HG03135 (cell line): ENCODE data around the gene EIF1.
"Not testable (repeated sequence)": the region's sequence is repeated elsewhere in the genome, so short reads cannot be mapped to it uniquely, and the experiment has no call there.

Source experiments
- ATAC-seq: cut with Tn5 transposase; IDR thresholded peaks from one replicate; pipeline ENCODE4 v1.9.1; 2021; ENCODE audit warnings: mild to moderate bottlenecking, moderate library complexity; ENCODE audit not compliant: unreplicated experiment

Gene EIF1

GRCh38 chr17:41697122-41697962, 8.7 kb downstream of the EIF1 start:
- ATAC-seq = no peak

- not testable (repeated sequence) for ATAC-seq
These were observed 12.2 kb downstream of the EIF1 start for GRCh38 chr17:41700843-41701242.

DNA sequence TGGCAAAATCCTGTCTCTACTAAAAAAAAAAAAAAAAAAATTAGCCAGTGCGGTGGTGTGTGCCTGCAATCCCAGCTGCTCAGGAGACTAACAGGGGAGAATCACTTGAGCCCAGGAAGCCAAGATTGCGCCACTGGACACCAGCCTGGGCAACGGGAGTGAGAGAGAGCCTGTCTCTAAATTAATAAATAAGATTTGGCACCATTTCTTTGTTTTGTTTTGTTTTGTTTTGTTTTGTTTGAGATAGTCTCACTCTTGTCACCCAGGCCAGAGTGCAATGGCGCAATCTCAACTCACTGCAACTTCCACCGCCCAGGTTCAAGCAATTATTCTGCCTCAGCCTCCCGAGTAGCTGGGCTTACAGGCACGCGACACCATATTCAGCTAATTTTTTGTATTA, 14.0 kb downstream of the EIF1 start:
- ATAC-seq = no peak

DNA sequence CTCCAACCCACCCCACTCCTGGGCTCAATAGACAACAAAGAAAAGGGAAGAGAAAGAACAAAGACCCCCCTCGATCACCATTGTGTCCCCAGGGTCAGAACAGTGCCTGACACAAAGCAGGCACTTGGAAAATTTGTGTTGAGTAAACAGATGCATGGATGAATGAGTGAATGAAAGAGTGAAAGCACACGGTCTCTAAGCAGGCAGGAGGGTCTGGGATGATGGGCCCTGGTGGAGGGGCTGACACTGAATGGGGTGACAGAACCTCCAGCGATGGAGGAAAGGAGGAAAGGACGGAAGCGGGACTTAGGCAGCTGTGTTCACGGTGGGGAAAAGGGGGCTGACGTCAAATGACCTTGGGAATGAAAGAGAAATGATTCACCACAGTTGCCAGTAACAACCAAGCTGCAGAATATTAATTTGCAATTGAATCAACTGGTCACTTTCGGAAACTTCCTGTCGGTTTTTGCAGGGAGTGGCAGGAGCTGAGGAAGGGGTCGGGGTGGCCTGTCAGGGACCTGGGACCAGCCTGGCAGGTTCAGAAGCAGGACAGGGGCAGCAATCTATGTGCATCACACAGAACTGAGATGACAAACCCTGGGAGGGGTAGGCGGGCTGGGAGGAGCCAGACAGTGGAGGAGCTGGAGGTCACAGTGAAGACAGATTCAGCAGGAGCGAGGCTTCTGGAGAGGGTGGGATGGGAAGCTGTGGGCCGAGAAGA, 16.7 kb downstream of the EIF1 start:
- ATAC-seq = no peak

DNA sequence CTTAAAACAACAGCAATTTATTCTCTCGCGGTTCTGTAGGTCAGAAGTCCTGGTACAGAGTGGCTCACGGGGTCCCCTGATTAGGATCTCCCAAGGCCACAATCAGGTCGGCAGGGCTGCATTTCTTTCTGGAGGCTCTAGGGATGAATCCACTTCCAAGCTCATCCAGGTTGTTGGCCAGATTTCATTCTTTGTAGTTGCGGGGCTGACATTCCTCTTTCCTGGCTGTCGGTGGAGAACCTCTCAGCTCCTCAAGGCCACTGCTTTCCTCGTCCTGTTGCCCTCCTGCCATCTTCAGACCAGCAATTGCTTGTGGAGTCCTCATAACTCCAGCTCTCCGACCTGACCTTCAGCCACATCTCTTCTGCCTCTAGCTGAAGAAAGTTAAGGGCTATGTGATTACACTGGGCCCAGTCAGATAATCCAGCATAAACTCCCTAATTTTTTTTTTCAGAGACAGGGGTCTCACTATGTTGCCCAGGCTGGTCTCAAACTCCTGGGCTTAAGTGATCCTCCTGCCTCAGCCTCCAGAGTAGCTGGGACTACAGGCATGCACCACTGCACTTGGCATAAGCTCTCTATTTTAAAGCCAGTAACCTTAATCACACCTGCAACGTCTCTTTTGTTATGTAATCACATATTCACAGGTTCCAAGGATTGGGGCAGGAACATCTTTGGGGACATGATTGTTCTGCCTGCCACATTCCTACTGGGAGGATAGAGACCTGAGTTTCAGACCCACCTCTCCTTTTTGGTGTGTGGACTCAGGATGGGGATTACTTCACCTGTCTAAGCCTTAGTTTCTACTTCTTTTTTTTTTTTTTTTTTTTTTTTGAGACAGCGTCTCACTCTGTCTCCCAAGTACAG, 19.4 kb downstream of the EIF1 start:
- ATAC-seq = no peak

DNA sequence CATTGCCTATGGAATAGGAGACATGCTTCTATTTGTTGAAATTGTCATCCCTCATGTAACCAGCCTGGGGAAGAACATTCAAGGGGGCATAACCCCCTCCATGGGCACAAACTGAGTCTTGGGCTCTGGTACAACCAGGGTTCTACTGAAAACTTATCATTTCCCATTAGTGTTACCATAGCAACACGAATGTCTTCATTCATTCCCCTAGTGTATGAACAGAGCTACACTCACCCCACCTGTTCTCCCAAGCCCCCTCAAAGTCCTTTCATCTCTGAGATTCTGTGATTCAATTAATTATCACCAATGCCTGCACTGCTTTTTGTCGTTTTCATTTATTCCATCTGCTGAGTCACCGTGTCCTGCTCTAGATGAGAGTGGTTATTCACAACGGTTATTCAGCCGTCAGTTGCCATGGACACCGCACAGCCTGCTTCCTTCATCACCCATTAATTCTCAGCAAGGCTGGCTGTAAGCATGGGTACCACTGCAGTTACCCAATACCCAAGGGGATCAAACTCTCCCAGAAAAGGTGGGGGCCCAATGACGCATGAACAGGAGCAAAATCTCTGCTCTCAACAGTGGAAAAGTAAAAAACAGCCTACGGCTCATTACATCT, 21.9 kb downstream of the EIF1 start:
- no peak for ATAC-seq

- ATAC-seq = no peak
These were observed 23.1 kb downstream of the EIF1 start, which contains the start of gene GAST for GRCh38 chr17:41711669-41712400. Gene GAST, plus strand, starts transcription at chr17:41712331. Its CDS starts 3,106 bp downstream, at chr17:41715437.

DNA sequence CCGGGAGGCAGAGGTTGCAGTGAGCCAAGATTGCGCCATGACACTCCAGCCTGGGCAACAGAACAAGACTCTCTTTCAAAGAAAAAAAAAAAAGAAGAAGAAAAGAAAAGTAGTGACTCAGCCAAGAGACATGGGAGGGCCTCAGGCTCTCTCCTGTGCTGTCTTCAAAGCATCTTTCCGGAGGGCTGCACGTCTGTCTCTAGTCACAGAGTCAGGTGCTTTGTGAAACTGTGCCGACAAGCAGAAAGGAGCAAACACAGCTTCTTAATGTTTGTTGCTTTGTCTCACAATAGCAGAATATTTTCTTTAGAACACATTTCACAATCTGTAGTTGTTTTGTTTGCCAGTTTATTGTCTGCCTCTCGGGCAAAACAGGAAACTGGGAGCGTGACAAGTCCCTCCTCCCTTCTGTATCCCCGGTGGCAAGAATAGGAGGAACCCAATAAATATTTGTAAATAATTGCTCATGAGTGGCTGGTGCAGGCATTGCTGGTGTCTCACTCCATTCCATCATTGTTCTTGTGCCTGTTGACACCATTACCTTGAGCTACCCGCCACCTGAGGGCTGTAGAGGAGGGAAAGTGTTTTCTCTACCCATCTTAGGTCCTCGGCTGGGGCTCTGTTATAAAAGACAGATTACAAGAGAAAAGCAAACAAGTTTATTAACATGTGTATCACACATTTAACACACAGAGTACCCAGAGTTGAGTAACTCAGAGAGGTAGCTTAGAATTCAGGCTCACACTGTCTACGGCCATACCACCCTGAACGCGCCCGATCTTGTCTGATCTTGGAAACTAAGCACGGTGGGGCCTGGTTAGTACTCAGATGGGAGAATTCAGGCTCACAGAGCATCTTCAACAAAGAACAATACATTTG, 29.0 kb downstream of the EIF1 start:
- no peak for ATAC-seq

GRCh38 chr17:41718287-41718645, 29.6 kb downstream of the EIF1 start:
- ATAC-seq = no peak

GRCh38 chr17:41722231-41722630, 33.5 kb downstream of the EIF1 start:
- no peak for ATAC-seq

- ATAC-seq = no peak
These were observed 35.3 kb downstream of the EIF1 start for GRCh38 chr17:41723801-41724475.

GRCh38 chr17:41724476-41725050, 35.9 kb downstream of the EIF1 start:
- ATAC-seq = no peak

- ATAC-seq = no peak
These were observed 36.4 kb downstream of the EIF1 start for GRCh38 chr17:41725134-41725533.

DNA sequence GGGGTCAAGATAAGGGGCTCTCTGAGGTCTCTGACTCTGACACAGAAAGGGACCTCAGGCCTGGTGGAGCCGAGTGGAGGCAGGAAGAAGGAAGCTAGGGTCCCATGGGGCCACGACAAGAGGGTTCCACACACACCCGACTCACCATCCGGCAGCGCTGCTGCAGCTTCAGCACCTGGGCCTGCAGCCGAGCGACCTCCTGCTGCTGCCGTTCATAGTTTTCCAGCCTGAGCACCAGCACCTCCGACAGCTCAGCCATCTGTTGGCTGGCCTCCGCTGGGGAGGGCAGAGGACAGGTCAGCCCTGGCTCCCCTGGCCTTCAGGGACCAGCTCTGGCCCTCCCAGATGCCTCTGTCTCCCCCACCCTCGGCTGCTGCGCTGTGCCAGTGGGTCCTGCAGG, 39.4 kb downstream of the EIF1 start:
- no peak for ATAC-seq

DNA sequence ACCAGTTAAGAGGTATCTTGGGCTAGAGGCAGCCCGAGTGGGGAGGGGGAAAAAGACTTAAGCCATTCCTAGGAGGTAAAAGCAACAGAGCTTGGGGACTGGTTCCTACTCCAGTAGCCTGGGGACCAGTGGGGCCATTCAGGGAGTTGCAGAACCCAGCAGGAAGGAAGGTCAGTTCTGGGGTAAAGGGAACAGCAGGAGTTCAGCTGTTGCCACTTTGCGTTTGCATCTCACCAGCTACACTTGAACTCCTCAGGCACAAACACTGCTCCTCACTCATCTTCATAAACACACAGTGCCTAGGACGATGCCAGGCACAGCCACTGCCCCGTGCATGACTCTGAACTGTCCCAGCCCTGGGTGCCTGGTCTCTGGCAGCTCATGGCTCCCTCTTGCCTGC, 41.8 kb downstream of the EIF1 start:
- ATAC-seq = no peak

DNA sequence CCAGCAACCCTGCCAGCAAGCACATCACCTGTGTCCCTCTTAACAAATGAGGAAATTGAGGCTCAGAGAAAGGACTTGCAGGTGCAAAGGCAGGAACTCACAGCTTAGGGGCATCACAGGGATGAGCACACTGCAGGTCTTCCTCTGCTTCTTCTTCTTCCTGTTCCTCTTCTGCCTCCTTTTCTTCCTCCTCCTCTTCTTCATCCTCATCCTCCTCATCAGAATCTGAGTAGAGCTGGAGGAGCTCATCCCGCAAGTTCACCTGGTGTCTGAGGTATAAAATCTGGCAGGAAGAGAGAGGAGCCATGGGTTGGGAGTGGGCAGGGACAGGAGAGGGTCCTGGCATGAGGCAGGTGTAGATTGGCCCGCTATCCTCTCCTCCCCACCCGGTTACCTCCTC, 43.2 kb downstream of the EIF1 start:
- no peak for ATAC-seq

- ATAC-seq = no peak
These were observed 44.9 kb downstream of the EIF1 start for GRCh38 chr17:41733348-41734138.
